ENCODE measurements around the gene CHFR. TPM values are rescaled to one million over a fixed set of nuclear protein-coding genes. Genes with fewer than 3 reads are reported as not detected.

The CHFR gene
- total and polyA plus RNA-seq, 2 experiments from 2014 or later = 23.0 to 42.7 TPM

- TF ChIP-seq ZNF462 (CRISPR knock-in tag; IDR thresholded peaks at IDR 0.05) (no peak), ZNF331 (CRISPR knock-in tag; IDR thresholded peaks at IDR 0.05; ENCODE audit: low read depth) (no peak), CTCF (conservative IDR thresholded peaks at IDR 0.05; ENCODE audit: low read depth in 2 of 2) (no peak), POLR2AphosphoS5 (IDR thresholded peaks at IDR 0.05; ENCODE audit: low read depth) (no peak), NANOG (IDR thresholded peaks at IDR 0.05; ENCODE audit: borderline replicate concordance) (no peak), ETS1 (IDR thresholded peaks at IDR 0.05) (no peak)
These were observed 33.9 kb downstream of the CHFR start (continued) for GRCh38 chr12:132853285-132854092.

Measured in GM23338 (cell line).